Fibroblast of lung (primary cell): ENCODE data around the gene WDR72.

Experiments used
- CTCF ChIP-seq, 2 donors: IDR thresholded peaks in 1 of 2; conservative IDR thresholded peaks in 1 of 2; 1 replicate in 1 of 2; 2 replicates in 1 of 2; pipeline ENCODE4 v1.5.1; 2011 to 2012; ENCODE audit warnings: low read length in 2 of 2, control low read depth in 1 of 2, inconsistent platforms in 1 of 2, low read depth in 1 of 2, mild to moderate bottlenecking in 1 of 2
- EZH2 ChIP-seq: IDR thresholded peaks from 2 replicates; pipeline ENCODE4 v1.5.1; 2012; ENCODE audit warnings: low read length, control low read depth, mild to moderate bottlenecking; ENCODE audit errors: missing control alignments

GRCh38 chr15:53565721-53566120 is 193.7 kb downstream of the WDR72 start:
- no peak for TF ChIP-seq EZH2
- no peak for TF ChIP-seq CTCF (conservative IDR thresholded peaks at IDR 0.05 in 1 of 2, IDR thresholded peaks at IDR 0.05 in 1 of 2; ENCODE audit: low read depth in 1 of 2, low read length in 2 of 2)
